Fibroblast of the aortic adventitia (primary cell): ENCODE measurements around the gene MYOC. TPM values are rescaled to one million over a fixed set of nuclear protein-coding genes. Genes with fewer than 3 reads are reported as not detected.
"Not testable (repeated sequence)": the region's sequence is repeated elsewhere in the genome, so short reads cannot be mapped to it uniquely, and the experiment has no call there.

Source experiments
- DNase-seq: peaks from one replicate; pipeline ENCODE4 v3.0.0-alpha.2; 2010; ENCODE audit warnings: low read depth
- H3K4me3 ChIP-seq: 2 replicates; pipeline ENCODE4 v1.5.1; 2011; ENCODE audit warnings: low read depth, mild to moderate bottlenecking, control low read depth, low read length, moderate library complexity
- total RNA-seq: library from RNA; depleted of rRNA; stranded (reverse); fragments of >200 nt; gene quantifications from 2 replicates; pipeline ENCODE4 v1.2.3, GENCODE V29; 2012; ENCODE audit warnings: low replicate concordance
- TF ChIP-seq, protein P1 (sequence below): IDR thresholded peaks from 2 replicates; pipeline ENCODE4 v1.5.1; 2011; ENCODE audit warnings: mild to moderate bottlenecking, low read length, control low read depth, inconsistent platforms; ENCODE audit not compliant: insufficient read depth

Gene MYOC
- total RNA-seq = 0.36 and 3.8 TPM in 2 replicates

DNA sequence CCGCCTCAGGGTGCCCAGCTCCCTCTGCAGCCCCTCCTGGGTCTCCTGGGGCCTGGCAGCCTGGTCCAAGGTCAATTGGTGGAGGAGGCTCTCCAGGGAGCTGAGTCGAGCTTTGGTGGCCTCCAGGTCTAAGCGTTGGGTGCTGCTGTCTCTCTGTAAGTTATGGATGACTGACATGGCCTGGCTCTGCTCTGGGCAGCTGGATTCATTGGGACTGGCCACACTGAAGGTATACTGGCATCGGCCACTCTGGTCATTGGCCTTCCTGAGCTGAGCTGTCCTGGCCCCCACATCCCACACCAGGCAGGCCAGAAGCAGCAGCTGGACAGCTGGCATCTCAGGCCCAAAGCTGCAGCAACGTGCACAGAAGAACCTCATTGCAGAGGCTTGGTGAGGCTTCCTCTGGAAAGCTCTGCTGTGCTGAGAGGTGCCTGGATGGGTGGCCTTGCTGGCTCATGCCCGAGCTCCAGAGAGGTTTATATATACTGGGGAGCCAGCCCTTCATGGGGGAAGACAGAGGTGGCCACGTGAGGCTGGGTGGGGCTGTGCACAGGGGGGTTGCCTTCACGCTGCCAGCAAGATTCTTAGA is at the start of gene MYOC:
Gene MYOC (minus strand): TSS at position 455 of the 589 bp plus-strand sequence. CDS start 77 bp downstream, at position 378.
- DNase-seq = no peak
- TF ChIP-seq, protein P1, sequence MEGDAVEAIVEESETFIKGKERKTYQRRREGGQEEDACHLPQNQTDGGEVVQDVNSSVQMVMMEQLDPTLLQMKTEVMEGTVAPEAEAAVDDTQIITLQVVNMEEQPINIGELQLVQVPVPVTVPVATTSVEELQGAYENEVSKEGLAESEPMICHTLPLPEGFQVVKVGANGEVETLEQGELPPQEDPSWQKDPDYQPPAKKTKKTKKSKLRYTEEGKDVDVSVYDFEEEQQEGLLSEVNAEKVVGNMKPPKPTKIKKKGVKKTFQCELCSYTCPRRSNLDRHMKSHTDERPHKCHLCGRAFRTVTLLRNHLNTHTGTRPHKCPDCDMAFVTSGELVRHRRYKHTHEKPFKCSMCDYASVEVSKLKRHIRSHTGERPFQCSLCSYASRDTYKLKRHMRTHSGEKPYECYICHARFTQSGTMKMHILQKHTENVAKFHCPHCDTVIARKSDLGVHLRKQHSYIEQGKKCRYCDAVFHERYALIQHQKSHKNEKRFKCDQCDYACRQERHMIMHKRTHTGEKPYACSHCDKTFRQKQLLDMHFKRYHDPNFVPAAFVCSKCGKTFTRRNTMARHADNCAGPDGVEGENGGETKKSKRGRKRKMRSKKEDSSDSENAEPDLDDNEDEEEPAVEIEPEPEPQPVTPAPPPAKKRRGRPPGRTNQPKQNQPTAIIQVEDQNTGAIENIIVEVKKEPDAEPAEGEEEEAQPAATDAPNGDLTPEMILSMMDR = no peak
- no peak within 1 kb of the TSS for H3K4me3 ChIP-seq

DNA sequence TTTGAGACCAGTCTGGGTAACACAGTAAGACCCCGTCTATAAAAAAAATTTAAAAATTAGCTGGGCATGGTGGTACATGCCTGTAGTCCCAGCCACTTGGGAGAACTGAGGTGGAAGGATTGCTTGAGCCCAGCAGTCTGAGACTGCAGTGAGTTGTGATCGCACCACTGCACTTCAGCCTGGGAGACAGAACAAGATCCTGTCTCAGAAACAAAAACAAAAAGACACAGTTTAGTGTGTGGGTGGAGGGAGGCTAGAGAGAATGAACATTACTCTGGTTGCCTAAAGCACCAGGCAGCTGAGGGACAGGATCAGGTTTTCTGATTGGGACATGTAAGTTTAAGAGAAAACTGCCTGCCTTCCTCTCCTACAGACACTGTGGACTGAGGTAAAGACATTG is 47.0 kb upstream of the MYOC start:
- no peak overlapping the region for H3K4me3 ChIP-seq
- TF ChIP-seq, protein P1 = no peak
- DNase-seq = no peak

DNA sequence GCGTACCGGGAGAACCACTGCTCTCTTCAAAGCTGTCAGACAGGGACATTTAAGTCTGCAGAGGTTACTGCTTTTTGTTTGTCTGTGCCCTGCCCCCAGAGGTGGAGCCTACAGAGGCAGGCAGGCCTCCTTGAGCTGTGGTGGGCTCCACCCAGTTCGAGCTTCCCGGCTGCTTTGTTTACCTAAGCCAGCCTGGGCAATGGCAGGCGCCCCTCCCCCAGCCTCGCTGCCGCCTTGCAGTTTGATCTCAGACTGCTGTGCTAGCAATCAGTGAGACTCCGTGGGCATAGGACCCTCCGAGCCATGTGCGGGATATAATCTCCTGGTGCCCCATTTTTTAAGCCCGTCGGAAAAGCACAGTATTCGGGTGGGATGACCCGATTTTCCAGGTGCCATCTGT is 43.3 kb upstream of the MYOC start:
- not testable (repeated sequence) for DNase-seq, H3K4me3 ChIP-seq

DNA sequence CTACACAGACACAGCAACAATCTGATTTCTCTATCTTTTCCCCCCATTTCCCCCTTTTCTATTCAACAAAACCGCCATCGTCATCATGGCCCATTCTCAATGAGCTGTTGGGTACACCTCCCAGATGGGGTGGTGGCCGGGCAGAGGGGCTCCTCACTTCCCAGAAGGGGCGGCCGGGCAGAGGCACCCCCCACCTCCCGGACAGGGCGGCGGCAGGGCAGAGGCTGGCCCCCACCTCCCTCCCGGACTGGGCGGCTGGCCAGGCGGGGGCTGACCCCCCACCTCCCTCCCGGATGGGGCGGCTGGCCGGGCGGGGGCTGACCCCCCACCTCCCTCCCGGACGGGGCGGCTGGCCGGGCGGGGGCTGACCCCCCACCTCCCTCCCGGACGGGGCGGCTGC is 41.1 kb upstream of the MYOC start:
- DNase-seq, H3K4me3 ChIP-seq: not testable (repeated sequence)

DNA sequence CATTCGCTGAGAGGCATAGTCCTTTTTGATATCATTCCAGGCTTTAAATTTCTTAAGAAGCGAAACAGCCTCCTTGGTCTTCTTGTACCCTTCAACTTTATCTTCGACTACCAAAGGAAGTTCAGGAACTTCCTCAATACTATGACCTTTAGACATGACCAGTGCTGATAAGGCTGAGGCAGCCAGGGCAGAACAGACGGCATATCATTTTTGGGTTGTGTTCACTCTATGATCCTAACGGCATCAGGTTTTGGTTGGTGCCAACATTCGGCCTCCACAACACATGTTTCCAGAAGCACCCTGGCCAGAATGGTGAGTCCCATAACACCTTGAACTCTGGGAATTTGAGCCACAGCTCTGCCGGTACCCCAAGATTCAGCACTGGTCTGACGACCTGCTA is 31.4 kb upstream of the MYOC start:
- no peak for DNase-seq
- TF ChIP-seq, protein P1 = no peak
- no peak overlapping the region for H3K4me3 ChIP-seq

DNA sequence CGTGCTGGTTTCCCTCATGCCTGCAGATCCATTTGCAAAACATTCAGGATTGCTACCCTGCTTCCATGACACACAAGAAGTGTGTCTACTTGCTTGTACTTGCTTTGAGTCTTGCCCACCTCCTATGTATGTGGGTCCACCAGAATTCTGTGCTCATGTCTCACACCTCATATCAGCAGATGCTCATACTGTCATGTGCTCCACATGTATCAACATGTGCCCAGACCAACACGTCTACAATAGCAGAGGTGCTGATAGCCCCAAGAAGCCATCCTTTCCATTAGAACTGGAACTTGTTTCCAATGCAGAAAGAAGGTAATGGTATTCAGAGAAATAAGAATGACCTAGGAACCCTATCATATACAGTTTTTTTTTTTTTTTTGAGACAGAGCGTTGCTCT is 27.9 kb upstream of the MYOC start:
- TF ChIP-seq, protein P1 = no peak
- DNase-seq = no peak
- H3K4me3 ChIP-seq = no peak overlapping the region

DNA sequence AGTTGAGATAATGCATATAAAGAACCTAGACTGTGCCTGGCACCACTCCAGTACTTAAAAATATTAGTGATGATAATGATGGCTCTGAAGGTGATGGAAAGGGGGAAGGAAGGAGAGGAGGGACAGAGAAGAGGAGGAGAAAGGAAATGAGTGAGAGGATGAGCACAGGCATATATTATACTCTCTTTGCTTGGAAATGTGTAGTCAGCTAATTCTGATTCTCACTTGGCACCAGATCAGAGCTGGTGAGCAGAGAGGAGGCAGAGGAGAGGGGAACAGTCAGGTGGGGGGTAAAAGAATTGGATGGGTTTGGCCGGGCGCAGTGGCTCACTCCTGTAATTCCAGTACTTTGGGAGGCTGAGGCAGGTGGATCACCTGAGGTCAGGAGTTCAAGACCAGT is 24.3 kb upstream of the MYOC start:
- DNase-seq = no peak
- TF ChIP-seq, protein P1 = no peak
- H3K4me3 ChIP-seq = no peak overlapping the region
